ENCODE data around the gene MACROD2.

The MACROD2 gene

DNA sequence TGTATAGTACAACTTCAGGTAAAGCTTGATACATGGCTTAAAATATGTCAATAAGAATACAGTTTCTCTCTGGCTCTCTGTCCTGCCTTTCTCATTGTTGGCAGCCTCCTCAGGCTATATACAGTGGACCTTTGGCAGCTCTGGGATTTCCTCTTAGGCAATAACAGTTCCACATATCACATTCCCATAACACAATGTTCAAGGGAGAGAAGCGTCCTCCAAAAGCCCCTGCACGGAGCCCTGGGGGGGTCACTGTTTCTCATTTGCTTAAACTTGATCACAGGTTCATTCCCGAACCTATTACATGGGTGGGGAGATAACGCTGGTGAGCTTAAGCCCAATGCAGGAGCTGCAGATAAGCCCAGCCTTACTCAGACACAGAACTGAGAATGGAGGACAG is 346.5 kb downstream of the MACROD2 start:
- no peak for DNase-seq

DNA sequence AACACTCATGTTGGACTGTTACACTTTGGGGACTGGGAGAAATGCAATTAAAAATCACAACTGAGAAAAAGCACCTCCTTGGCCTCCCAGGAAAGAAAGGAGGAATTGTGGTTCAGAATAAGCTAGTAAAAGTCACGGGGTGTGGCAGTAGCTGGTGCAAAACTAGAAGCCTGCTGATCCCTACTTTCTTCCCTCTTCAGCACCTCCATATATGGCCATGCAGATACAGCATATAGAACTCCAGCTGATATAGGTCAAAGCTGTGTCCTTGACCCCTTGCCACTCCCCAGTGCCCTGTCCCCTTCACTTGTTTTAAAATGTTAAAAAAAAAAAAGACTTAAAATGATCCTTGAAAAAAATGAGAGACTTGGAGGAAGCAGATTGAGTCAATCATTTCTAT is 347.6 kb downstream of the MACROD2 start:
- peak in 1 of 4 experiments; percentile 1 for DNase-seq

DNA sequence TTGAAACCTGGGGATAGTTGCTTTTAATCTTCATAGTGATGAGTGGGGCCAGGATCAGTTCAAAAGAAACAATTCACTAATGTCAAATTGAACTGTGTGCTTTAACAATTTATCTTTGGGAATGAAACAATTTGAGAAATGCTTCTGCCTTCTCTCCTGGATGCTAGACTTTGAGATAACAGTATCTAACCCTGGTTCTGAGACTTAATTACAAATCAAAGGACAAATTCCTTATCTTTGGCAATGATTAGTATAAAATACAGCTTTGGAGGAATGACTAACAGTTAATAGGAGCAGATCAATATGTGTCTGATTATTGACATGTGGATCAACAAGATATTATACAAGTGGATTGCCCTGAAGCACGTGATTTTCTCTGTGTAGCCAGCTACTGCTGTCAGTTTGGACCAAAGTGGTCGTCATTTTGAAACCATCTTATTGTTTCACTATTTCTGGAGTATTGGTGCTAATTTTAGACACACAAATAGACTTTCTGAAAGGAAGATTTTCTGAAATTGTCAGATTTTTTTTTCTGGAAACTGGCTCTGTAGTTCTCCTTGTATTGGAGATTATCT is 348.3 kb downstream of the MACROD2 start:
- no peak for DNase-seq

DNA sequence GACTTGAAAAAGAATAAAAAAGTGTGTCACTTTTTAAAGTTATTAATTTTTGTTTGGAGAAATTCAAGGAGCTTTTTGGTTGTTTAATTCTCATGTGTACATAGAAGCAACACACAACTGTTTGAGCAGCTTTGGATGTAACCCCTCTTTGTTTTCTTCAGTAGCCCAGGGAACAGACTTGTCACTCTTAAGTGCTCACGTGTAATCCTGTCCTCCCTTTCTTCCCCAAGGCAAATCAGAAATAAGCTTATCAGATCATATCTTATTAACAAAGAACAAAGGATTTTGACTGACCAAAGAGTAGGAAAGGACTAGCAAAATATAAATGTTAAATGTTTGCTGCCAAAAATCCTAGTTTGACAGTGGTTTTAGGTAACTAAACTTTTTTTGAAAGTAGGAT is 349.4 kb downstream of the MACROD2 start:
- no peak for DNase-seq

DNA sequence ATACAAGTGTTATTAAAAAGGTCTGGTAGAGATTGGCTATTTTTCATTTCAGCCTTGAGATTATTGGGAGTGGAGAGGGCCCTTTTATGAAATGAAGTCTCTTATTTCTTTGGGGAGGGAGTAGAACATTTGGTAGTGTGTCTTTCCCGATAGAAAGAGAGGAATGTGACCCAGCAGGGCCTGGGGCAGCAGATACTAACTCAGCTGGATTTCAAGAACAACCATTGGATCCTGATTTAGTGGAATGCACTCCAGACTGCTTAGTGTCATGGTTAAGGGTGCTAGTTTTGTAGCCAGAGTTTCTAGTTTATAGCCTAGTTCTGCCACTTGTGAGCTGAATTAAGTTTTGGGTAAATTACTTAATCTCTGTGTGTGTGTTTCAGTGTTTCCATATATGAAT is 360.5 kb downstream of the MACROD2 start:
- DNase-seq = no peak

DNA sequence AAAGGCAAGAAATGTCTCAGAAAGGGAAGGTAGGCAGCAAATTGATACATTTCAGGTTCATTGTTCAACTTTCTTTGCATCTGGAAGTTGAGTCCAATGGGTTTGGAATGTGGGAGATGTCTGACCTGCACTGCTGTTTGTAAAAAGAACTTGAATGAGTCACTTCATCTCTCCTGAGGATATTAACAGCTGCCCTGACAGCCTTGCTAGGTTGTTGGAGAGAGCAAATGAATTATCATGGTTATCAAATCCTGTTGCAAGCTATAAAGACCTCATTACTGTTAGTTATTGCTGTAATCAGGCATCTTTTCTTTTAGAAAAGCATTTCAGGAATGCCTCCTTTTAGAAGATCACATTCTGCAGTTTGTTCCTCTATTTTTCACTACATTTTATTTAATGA is 365.1 kb downstream of the MACROD2 start:
- no peak for DNase-seq

DNA sequence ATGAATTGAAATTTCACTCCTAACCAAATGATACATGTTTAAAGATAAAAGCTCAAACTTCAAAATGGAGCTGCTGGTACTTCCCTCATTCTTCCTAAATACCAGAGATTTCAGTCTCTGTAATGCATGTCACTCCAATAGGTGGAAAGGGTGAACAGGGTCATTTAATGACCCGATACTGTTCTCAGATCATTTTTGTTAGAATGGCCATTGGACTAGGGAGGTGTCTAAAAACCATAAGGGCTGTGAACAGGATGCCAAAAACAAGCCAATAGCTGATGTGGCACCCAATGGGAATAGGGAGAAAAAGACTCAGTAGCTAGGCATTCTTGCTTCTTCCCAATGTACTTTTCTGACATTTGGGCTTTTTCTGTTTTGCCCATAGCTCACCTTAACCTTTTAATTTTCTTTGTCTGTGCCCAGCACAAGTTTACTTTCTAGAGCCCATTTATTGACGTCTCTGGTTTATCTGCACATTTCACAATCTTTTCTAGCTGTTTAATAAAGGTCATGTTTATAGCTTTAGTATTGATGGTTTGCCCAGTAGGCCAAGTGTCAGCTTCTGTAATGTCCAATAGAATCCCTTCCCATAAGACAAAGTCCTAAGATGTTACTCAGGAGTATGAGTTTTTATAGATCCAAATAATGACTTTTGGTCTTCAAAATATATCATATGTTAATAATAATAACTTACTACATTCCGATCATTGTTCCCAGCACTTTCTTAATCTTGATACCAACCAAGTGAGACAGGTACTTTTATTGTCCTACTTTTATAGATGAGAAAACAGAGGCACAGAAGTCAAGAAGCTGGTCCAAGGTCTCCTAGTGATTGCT is 366.4 kb downstream of the MACROD2 start:
- DNase-seq = no peak

- no peak for DNase-seq
Measured at GRCh38 chr20:14374196-14374595, 378.9 kb downstream of the MACROD2 start.

- no peak for DNase-seq
Measured at GRCh38 chr20:14375416-14375985, 380.2 kb downstream of the MACROD2 start.

GRCh38 chr20:14378326-14378725 is 383.0 kb downstream of the MACROD2 start:
- no peak for DNase-seq

- no peak for DNase-seq
Measured at GRCh38 chr20:14383335-14383734, 388.0 kb downstream of the MACROD2 start.

DNA sequence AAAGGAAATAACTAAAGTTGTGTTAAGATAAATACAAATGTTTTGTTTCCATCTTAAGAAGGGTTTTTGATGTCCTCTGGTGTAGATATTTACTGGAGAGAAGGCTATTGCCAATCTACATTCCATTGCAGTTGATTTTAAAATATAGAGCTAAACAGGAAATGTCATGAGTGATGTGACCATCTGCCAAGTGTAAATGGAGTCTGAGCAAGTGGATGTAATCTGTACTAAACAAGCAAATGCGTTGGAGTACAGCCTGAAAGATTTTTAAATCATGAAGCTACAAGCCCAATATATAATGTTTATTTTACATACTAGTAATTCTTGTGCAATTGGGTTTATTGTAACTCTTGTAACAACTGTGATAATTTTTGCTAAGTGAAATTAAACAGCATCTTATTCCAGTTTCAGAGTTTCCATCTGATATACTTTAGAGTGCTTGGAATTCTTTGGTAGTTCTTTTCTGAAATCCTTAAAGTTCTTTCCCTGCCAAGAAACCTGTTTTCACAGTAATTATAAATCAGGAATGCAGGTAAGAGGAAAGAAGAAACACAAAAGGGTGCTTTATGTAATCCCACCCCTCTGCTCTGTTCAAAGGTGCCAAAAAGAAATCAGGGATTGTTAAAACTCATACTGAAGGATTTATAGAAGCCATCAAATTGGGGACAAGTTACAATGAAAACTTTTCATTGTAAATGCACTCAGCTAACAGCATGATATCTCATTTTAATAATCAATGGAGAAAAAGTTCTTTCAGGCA is 389.3 kb downstream of the MACROD2 start:
- DNase-seq = no peak

GRCh38 chr20:14385176-14385740 is 389.9 kb downstream of the MACROD2 start:
- DNase-seq = no peak

DNA sequence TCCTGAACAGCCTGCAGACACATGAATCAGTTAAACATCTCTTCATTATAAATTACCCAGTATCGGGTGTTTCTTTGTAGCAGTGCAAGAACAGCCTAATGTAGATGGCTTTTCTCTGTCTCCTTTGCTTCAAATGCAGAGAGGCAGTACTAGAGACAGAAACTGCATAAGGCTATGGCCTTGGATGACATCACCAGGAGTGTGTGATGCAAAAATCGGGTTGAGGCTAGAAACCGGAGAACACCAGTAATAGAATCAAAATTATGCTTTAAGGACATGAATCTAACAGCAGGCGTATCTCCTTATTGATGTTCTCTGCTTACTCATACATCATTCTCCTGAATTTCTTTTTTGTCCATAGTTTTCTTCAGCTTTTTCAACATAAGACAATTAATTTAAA is 391.4 kb downstream of the MACROD2 start:
- no peak for DNase-seq

GRCh38 chr20:14401479-14402138 is 406.3 kb downstream of the MACROD2 start:
- DNase-seq = no peak

- DNase-seq = no peak
Measured at GRCh38 chr20:14404515-14404914, 409.2 kb downstream of the MACROD2 start.

DNA sequence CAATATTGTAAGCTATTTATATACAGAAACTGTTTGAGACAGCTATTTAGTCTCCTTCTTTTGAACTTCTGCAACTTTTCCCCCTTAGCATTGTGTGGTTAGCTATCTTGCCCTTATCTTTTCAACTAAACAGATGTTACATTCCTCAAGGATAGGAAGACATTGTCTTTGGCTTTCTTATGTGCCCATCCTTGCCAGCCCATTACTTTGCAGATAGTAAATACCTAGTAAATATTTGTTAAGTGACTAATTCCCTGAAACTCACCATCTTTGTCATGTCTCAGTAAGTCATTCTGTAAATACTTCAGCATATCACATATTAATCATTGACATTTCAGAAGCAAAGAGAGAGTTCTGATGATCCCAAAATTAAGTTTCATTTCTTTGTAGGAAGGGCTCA is 411.2 kb downstream of the MACROD2 start:
- no peak for DNase-seq

- no peak for DNase-seq
Measured at GRCh38 chr20:14407336-14407735, 412.0 kb downstream of the MACROD2 start.

DNA sequence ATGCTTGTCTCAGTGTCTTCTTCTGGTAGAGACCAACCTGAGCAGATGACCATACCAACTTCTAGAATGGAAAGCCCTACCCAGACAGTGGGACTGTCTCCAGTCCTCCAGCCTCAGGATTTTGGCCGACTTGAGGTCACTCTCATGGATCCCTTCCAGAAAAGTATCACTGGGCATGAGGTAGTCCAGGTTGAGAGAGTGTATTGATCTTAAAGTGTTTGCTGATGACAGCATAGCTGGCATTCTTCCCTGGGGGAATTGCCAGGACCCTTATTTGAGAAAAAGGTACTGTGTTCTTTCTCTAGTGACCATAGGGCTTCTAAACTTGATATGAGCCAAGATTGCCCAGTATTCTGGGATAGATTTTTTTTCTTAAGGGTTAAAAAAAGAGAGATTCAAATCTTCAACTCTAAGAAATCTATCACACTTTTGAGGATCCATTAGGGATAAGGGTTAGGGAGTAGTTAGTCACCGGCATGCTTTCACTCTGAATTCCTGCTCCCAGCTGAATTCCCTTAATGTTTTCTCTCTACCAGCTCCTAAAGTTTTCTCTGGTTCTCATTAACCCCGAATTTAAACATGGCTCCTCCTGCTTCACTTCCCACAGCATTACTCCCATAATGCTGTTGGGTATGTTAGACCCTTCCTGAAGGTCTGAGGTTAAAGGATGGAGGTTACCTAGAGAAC is 415.7 kb downstream of the MACROD2 start:
- no peak for DNase-seq

- DNase-seq = no peak
Measured at GRCh38 chr20:14412065-14412681, 416.9 kb downstream of the MACROD2 start.

DNA sequence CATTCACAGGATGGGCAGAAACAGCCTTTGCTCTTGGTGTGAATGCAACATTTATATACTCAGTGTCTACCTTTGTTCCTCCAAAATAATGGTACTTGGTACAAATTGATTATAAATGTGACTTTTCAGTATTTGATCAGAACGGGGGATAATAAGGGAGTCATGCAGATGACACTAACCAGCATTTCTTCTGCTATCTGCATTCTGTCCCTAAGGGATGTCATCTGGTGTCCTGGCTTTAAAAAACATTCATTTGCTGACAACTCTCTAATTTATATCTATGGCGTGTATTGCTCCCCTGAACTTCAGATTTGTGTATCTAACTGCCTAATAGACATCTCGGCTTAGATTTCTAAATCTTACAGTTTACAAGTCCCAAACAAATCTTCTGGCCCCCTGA is 418.5 kb downstream of the MACROD2 start:
- DNase-seq = no peak
